Measurements from ENCODE around the gene FARP1. TPM values are rescaled to one million over a fixed set of nuclear protein-coding genes. Genes with fewer than 3 reads are reported as not detected.

The FARP1 gene
- total RNA-seq, 1 experiment from 2014 or later = 96.6 TPM

- TF ChIP-seq, protein P1, sequence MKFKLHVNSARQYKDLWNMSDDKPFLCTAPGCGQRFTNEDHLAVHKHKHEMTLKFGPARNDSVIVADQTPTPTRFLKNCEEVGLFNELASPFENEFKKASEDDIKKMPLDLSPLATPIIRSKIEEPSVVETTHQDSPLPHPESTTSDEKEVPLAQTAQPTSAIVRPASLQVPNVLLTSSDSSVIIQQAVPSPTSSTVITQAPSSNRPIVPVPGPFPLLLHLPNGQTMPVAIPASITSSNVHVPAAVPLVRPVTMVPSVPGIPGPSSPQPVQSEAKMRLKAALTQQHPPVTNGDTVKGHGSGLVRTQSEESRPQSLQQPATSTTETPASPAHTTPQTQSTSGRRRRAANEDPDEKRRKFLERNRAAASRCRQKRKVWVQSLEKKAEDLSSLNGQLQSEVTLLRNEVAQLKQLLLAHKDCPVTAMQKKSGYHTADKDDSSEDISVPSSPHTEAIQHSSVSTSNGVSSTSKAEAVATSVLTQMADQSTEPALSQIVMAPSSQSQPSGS (CRISPR knock-in tag; IDR thresholded peaks at IDR 0.05; ENCODE audit: borderline replicate concordance, low read depth) = no peak
- TF ChIP-seq FOXJ3 (CRISPR knock-in tag; IDR thresholded peaks at IDR 0.05; ENCODE audit: borderline replicate concordance) (no peak), NR2C2 (CRISPR knock-in tag; IDR thresholded peaks at IDR 0.05) (no peak), TCF7 (CRISPR knock-in tag; IDR thresholded peaks at IDR 0.05; ENCODE audit: low read depth) (no peak)
Measured at GRCh38 chr13:98479496-98480003, 336.7 kb downstream of the FARP1 start (continued).

- ATAC-seq = no peak
- no peak overlapping the region for H3K4me3 Mint-ChIP-seq
- POLR2A ChIA-PET = interaction anchor here (0.5 kb wide), 1 partner anchor 34 kb away, joined by 3 read pairs; no protein-coding TSS in a partner anchor
Measured at GRCh38 chr13:98480915-98481877, 338.3 kb downstream of the FARP1 start.

More at GRCh38 chr13:98480915-98481877, 338.3 kb downstream of the FARP1 start:
- Mint-ChIP-seq H3K9me3 (no peaks in the 10 kb centered on the region), H3K27ac (peak overlapping the region; percentile 96), H3K27me3 (ENCODE audit: low read depth) (no peaks in the 10 kb centered on the region), H3K36me3 (0 out of 2 replicates have a peak, but pooled peaks cover 2% of the 10 kb centered on the region), H3K4me1 (peaks cover 89% of the 10 kb centered on the region)
- no peak for TF ChIP-seq STAT6 (CRISPR knock-in tag; conservative IDR thresholded peaks at IDR 0.05; ENCODE audit: low read depth)
- no peak for TF ChIP-seq USF2 (CRISPR knock-in tag; IDR thresholded peaks at IDR 0.05)
- no peak for TF ChIP-seq CDX4 (CRISPR knock-in tag; IDR thresholded peaks at IDR 0.05; ENCODE audit: borderline replicate concordance)
- no peak for TF ChIP-seq HMGA2 (CRISPR knock-in tag; IDR thresholded peaks at IDR 0.05)
- TF ChIP-seq, protein P2, sequence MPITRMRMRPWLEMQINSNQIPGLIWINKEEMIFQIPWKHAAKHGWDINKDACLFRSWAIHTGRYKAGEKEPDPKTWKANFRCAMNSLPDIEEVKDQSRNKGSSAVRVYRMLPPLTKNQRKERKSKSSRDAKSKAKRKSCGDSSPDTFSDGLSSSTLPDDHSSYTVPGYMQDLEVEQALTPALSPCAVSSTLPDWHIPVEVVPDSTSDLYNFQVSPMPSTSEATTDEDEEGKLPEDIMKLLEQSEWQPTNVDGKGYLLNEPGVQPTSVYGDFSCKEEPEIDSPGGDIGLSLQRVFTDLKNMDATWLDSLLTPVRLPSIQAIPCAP (CRISPR knock-in tag; IDR thresholded peaks at IDR 0.05) = no peak
- TF ChIP-seq JUN (CRISPR knock-in tag; IDR thresholded peaks at IDR 0.05) = no peak
- no peak for TF ChIP-seq TEAD4 (CRISPR knock-in tag; IDR thresholded peaks at IDR 0.05)
- TF ChIP-seq, protein P3, sequence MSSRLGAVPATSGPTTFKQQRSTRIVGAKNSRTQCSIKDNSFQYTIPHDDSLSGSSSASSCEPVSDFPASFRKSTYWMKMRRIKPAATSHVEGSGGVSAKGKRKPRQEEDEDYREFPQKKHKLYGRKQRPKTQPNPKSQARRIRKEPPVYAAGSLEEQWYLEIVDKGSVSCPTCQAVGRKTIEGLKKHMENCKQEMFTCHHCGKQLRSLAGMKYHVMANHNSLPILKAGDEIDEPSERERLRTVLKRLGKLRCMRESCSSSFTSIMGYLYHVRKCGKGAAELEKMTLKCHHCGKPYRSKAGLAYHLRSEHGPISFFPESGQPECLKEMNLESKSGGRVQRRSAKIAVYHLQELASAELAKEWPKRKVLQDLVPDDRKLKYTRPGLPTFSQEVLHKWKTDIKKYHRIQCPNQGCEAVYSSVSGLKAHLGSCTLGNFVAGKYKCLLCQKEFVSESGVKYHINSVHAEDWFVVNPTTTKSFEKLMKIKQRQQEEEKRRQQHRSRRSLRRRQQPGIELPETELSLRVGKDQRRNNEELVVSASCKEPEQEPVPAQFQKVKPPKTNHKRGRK (CRISPR knock-in tag; IDR thresholded peaks at IDR 0.05; ENCODE audit: borderline replicate concordance) = no peak
- TF ChIP-seq ZNF396 (CRISPR knock-in tag; IDR thresholded peaks at IDR 0.05; ENCODE audit: borderline replicate concordance) = no peak
- TF ChIP-seq CBFB (CRISPR knock-in tag; IDR thresholded peaks at IDR 0.05; ENCODE audit: low read depth) = no peak
- no peak for DNase-seq (ENCODE audit: low spot score)
- CTCF ChIA-PET = interaction anchor here (0.5 to 5.7 kb wide), 7 partner anchors 9 to 192 kb away, joined by 3 to 72 read pairs (median 4); no protein-coding TSS in a partner anchor

Measured in WTC11 (cell line).